Hepatocyte (in vitro differentiated cells): Measurements from ENCODE around the gene GABBR2.

Experiments used
- EZH2 ChIP-seq: fragments of 200-600 bp; sonication (generic); IDR thresholded peaks from 2 replicates; pipeline ENCODE4 v1.6.1; 2016; ENCODE audit warnings: antibody characterized with exemption, mild to moderate bottlenecking, borderline replicate concordance
- EZH2phosphoT487 ChIP-seq: fragments of 200-600 bp; sonication (generic); IDR thresholded peaks from one replicate; pipeline ENCODE4 v1.6.1; 2018; ENCODE audit warnings: antibody characterized with exemption, mild to moderate bottlenecking, low read depth, moderate library complexity; ENCODE audit not compliant: unreplicated experiment, severe bottlenecking
- TF ChIP-seq, protein P1 (sequence below): fragments of 200-600 bp; sonication (generic); IDR thresholded peaks from 2 replicates; pipeline ENCODE4 v1.5.1; 2016; ENCODE audit warnings: antibody characterized with exemption, mild to moderate bottlenecking; ENCODE audit not compliant: poor library complexity

DNA sequence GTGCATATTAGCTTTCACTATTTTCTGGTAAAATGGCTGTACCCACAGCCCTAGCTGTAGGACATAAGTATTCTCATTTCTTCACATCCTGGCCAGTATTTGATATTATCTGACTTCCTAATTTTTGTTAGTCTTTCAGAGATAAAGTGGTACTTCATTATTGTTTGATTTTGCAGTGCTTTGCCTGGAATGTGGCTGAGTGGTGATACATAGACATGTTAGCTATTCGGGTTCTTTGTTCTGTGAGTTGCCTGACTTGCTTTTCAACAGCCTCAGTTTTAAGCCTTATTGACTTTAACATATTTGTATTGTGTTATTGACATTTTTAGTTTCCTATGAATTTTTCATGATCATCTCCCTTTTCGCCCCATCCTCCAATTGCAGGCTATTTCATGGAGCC, 161.1 kb downstream of the GABBR2 start:
- TF ChIP-seq, protein P1, sequence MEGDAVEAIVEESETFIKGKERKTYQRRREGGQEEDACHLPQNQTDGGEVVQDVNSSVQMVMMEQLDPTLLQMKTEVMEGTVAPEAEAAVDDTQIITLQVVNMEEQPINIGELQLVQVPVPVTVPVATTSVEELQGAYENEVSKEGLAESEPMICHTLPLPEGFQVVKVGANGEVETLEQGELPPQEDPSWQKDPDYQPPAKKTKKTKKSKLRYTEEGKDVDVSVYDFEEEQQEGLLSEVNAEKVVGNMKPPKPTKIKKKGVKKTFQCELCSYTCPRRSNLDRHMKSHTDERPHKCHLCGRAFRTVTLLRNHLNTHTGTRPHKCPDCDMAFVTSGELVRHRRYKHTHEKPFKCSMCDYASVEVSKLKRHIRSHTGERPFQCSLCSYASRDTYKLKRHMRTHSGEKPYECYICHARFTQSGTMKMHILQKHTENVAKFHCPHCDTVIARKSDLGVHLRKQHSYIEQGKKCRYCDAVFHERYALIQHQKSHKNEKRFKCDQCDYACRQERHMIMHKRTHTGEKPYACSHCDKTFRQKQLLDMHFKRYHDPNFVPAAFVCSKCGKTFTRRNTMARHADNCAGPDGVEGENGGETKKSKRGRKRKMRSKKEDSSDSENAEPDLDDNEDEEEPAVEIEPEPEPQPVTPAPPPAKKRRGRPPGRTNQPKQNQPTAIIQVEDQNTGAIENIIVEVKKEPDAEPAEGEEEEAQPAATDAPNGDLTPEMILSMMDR = no peak
- TF ChIP-seq EZH2phosphoT487 (no peak), EZH2 (no peak)
